Measurements from ENCODE around the gene KRTAP3-3.

The KRTAP3-3 gene

GRCh38 chr17:41016578-41017215, 22.7 kb upstream of the KRTAP3-3 start:
- H3K4me1 ChIP-seq (ENCODE audit: insufficient read depth, low read length) = no peaks in the 10 kb centered on the region
- peaks cover 0 to 3% of the 10 kb centered on the region in 2 donors for H3K27me3 ChIP-seq (ENCODE audit: control insufficient read depth in 1 of 2, insufficient read depth in 2 of 2, low read length in 2 of 2)
- no peaks in the 10 kb centered on the region for H3K9me3 ChIP-seq (ENCODE audit: low read length)
- no peak overlapping the region for H3K9ac ChIP-seq (ENCODE audit: low read length)
- H3K36me3 ChIP-seq (ENCODE audit: insufficient read depth, low read length) = no peaks in the 10 kb centered on the region
- H3K27ac ChIP-seq (ENCODE audit: low read depth, low read length) = no peak overlapping the region
- no peak overlapping the region for H3K4me3 ChIP-seq (ENCODE audit: low read depth in 1 of 2, low read length in 2 of 2)

GRCh38 chr17:41015454-41015853, 21.5 kb upstream of the KRTAP3-3 start:
- Histone ChIP-seq H3K9me3 (ENCODE audit: low read length) (no peaks in the 10 kb centered on the region), H3K27me3 (ENCODE audit: control insufficient read depth in 1 of 2, insufficient read depth in 2 of 2, low read length in 2 of 2) (peaks cover 0 to 3% of the 10 kb centered on the region in 2 donors), H3K4me3 (ENCODE audit: low read depth in 1 of 2, low read length in 2 of 2) (no peak overlapping the region), H3K36me3 (ENCODE audit: insufficient read depth, low read length) (no peaks in the 10 kb centered on the region), H3K27ac (ENCODE audit: low read depth, low read length) (no peak overlapping the region), H3K4me1 (ENCODE audit: insufficient read depth, low read length) (no peaks in the 10 kb centered on the region), H3K9ac (ENCODE audit: low read length) (no peak overlapping the region)

GRCh38 chr17:41013606-41014005, 19.6 kb upstream of the KRTAP3-3 start:
- Histone ChIP-seq H3K4me3 (ENCODE audit: low read depth in 1 of 2, low read length in 2 of 2) (no peak overlapping the region), H3K9ac (ENCODE audit: low read length) (no peak overlapping the region), H3K36me3 (ENCODE audit: insufficient read depth, low read length) (no peaks in the 10 kb centered on the region), H3K9me3 (ENCODE audit: low read length) (no peaks in the 10 kb centered on the region), H3K4me1 (ENCODE audit: insufficient read depth, low read length) (no peaks in the 10 kb centered on the region), H3K27ac (ENCODE audit: low read depth, low read length) (no peak overlapping the region), H3K27me3 (ENCODE audit: control insufficient read depth in 1 of 2, insufficient read depth in 2 of 2, low read length in 2 of 2) (peaks cover 0 to 3% of the 10 kb centered on the region in 2 donors)

GRCh38 chr17:41013181-41013580, 19.2 kb upstream of the KRTAP3-3 start:
- no peak overlapping the region for H3K9ac ChIP-seq (ENCODE audit: low read length)
- H3K4me1 ChIP-seq (ENCODE audit: insufficient read depth, low read length) = no peaks in the 10 kb centered on the region
- H3K4me3 ChIP-seq (ENCODE audit: low read depth in 1 of 2, low read length in 2 of 2) = no peak overlapping the region
- no peaks in the 10 kb centered on the region for H3K36me3 ChIP-seq (ENCODE audit: insufficient read depth, low read length)
- H3K27me3 ChIP-seq (ENCODE audit: control insufficient read depth in 1 of 2, insufficient read depth in 2 of 2, low read length in 2 of 2) = peaks cover 0 to 3% of the 10 kb centered on the region in 2 donors
- no peaks in the 10 kb centered on the region for H3K9me3 ChIP-seq (ENCODE audit: low read length)
- no peak overlapping the region for H3K27ac ChIP-seq (ENCODE audit: low read depth, low read length)

GRCh38 chr17:41012326-41013120, 18.6 kb upstream of the KRTAP3-3 start:
- peaks cover 0 to 3% of the 10 kb centered on the region in 2 donors for H3K27me3 ChIP-seq (ENCODE audit: control insufficient read depth in 1 of 2, insufficient read depth in 2 of 2, low read length in 2 of 2)
- H3K4me1 ChIP-seq (ENCODE audit: insufficient read depth, low read length) = no peaks in the 10 kb centered on the region
- no peak overlapping the region for H3K27ac ChIP-seq (ENCODE audit: low read depth, low read length)
- no peaks in the 10 kb centered on the region for H3K36me3 ChIP-seq (ENCODE audit: insufficient read depth, low read length)
- no peaks in the 10 kb centered on the region for H3K9me3 ChIP-seq (ENCODE audit: low read length)
- H3K4me3 ChIP-seq (ENCODE audit: low read depth in 1 of 2, low read length in 2 of 2) = no peak overlapping the region
- no peak overlapping the region for H3K9ac ChIP-seq (ENCODE audit: low read length)

GRCh38 chr17:41010441-41010840, 16.5 kb upstream of the KRTAP3-3 start:
- Histone ChIP-seq H3K27me3 (ENCODE audit: control insufficient read depth in 1 of 2, insufficient read depth in 2 of 2, low read length in 2 of 2) (peaks cover 0 to 3% of the 10 kb centered on the region in 2 donors), H3K9ac (ENCODE audit: low read length) (no peak overlapping the region), H3K9me3 (ENCODE audit: low read length) (no peaks in the 10 kb centered on the region), H3K36me3 (ENCODE audit: insufficient read depth, low read length) (no peaks in the 10 kb centered on the region), H3K4me1 (ENCODE audit: insufficient read depth, low read length) (no peaks in the 10 kb centered on the region), H3K27ac (ENCODE audit: low read depth, low read length) (no peak overlapping the region), H3K4me3 (ENCODE audit: low read depth in 1 of 2, low read length in 2 of 2) (no peak overlapping the region)

GRCh38 chr17:41009936-41010335, 16.0 kb upstream of the KRTAP3-3 start:
- Histone ChIP-seq H3K4me1 (ENCODE audit: insufficient read depth, low read length) (no peaks in the 10 kb centered on the region), H3K27me3 (ENCODE audit: control insufficient read depth in 1 of 2, insufficient read depth in 2 of 2, low read length in 2 of 2) (peaks cover 0 to 3% of the 10 kb centered on the region in 2 donors), H3K4me3 (ENCODE audit: low read depth in 1 of 2, low read length in 2 of 2) (no peak overlapping the region), H3K27ac (ENCODE audit: low read depth, low read length) (no peak overlapping the region), H3K9me3 (ENCODE audit: low read length) (no peaks in the 10 kb centered on the region), H3K36me3 (ENCODE audit: insufficient read depth, low read length) (no peaks in the 10 kb centered on the region), H3K9ac (ENCODE audit: low read length) (no peak overlapping the region)

- Histone ChIP-seq H3K4me1 (ENCODE audit: insufficient read depth, low read length) (no peaks in the 10 kb centered on the region), H3K9me3 (ENCODE audit: low read length) (no peaks in the 10 kb centered on the region), H3K4me3 (ENCODE audit: low read depth in 1 of 2, low read length in 2 of 2) (no peak overlapping the region), H3K27ac (ENCODE audit: low read depth, low read length) (no peak overlapping the region), H3K27me3 (ENCODE audit: control insufficient read depth in 1 of 2, insufficient read depth in 2 of 2, low read length in 2 of 2) (no peaks in the 10 kb centered on the region), H3K9ac (ENCODE audit: low read length) (no peak overlapping the region), H3K36me3 (ENCODE audit: insufficient read depth, low read length) (no peaks in the 10 kb centered on the region)
Observed at GRCh38 chr17:41009301-41009760, 15.4 kb upstream of the KRTAP3-3 start.

GRCh38 chr17:41008811-41009210, 14.8 kb upstream of the KRTAP3-3 start, which contains the start of gene KRTAP3-1:
Gene KRTAP3-1 (minus strand): TSS chr17:41009128. CDS start chr17:41009074, 54 bp downstream.
- H3K36me3 ChIP-seq (ENCODE audit: insufficient read depth, low read length) = no peaks in the 10 kb centered on the region
- H3K4me1 ChIP-seq (ENCODE audit: insufficient read depth, low read length) = no peaks in the 10 kb centered on the region
- no peak within 1 kb of the TSS for H3K4me3 ChIP-seq (ENCODE audit: low read depth in 1 of 2, low read length in 2 of 2)
- no peaks in the 10 kb centered on the region for H3K27me3 ChIP-seq (ENCODE audit: control insufficient read depth in 1 of 2, insufficient read depth in 2 of 2, low read length in 2 of 2)
- no peak within 1 kb of the TSS for H3K27ac ChIP-seq (ENCODE audit: low read depth, low read length)
- H3K9me3 ChIP-seq (ENCODE audit: low read length) = no peaks in the 10 kb centered on the region
- H3K9ac ChIP-seq (ENCODE audit: low read length) = no peak within 1 kb of the TSS

- Histone ChIP-seq H3K27me3 (ENCODE audit: control insufficient read depth in 1 of 2, insufficient read depth in 2 of 2, low read length in 2 of 2) (no peaks in the 10 kb centered on the region), H3K9ac (ENCODE audit: low read length) (no peak overlapping the region), H3K9me3 (ENCODE audit: low read length) (no peaks in the 10 kb centered on the region), H3K4me1 (ENCODE audit: insufficient read depth, low read length) (no peaks in the 10 kb centered on the region), H3K27ac (ENCODE audit: low read depth, low read length) (no peak overlapping the region), H3K36me3 (ENCODE audit: insufficient read depth, low read length) (no peaks in the 10 kb centered on the region), H3K4me3 (ENCODE audit: low read depth in 1 of 2, low read length in 2 of 2) (no peak overlapping the region)
Observed at GRCh38 chr17:41004397-41004796, 10.4 kb upstream of the KRTAP3-3 start.

GRCh38 chr17:41003926-41004325, 10.0 kb upstream of the KRTAP3-3 start:
- Histone ChIP-seq H3K9me3 (ENCODE audit: low read length) (no peaks in the 10 kb centered on the region), H3K4me3 (ENCODE audit: low read depth in 1 of 2, low read length in 2 of 2) (no peak overlapping the region), H3K36me3 (ENCODE audit: insufficient read depth, low read length) (no peaks in the 10 kb centered on the region), H3K27ac (ENCODE audit: low read depth, low read length) (no peak overlapping the region), H3K9ac (ENCODE audit: low read length) (no peak overlapping the region), H3K4me1 (ENCODE audit: insufficient read depth, low read length) (no peaks in the 10 kb centered on the region), H3K27me3 (ENCODE audit: control insufficient read depth in 1 of 2, insufficient read depth in 2 of 2, low read length in 2 of 2) (no peaks in the 10 kb centered on the region)
